Measurements from ENCODE around the gene FGF11.

DNA sequence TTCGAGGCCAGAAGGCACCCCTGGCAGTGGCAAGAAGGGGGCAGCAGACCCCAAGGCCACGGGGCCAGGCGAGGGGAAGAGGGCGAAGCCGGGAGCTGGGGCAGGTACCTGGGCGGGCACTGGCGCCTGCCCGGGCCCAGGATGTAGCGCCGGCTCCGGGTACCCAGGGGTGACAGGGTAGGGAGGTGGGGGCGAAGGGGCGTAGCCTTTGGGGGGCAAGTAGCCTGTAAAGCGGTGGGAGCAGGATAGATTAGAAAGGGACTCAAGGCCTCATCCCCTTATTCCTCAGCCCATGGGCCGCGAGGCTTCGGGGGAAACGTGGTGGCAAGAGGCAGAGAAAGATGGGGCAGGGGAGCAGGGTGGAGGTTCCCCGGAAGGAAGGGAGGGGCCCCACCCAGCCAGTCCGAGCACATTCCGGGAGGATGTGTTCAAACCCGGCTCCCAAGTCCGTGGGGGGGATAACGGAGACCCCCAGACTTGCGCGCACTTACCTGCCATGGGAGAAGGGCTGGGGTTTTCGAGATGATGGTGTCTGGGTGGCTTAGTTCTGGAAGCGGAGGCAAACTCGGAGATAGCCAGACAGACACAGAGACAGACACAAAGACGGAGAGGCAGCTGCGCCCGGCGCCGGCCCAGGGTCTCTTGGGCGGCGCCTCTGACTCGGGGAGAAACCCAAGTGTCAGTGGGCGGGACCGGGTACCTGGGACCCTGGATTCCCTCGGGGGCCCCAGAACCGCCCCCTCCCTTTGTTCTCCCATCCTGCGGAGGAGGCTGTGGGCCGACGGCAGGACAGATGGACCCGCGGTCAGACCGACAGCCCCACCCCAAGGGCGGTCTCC lies 45.5 kb upstream of the FGF11 start:
- no peak for TF ChIP-seq POLR2A (IDR thresholded peaks at IDR 0.05)
- TF ChIP-seq, protein P1, sequence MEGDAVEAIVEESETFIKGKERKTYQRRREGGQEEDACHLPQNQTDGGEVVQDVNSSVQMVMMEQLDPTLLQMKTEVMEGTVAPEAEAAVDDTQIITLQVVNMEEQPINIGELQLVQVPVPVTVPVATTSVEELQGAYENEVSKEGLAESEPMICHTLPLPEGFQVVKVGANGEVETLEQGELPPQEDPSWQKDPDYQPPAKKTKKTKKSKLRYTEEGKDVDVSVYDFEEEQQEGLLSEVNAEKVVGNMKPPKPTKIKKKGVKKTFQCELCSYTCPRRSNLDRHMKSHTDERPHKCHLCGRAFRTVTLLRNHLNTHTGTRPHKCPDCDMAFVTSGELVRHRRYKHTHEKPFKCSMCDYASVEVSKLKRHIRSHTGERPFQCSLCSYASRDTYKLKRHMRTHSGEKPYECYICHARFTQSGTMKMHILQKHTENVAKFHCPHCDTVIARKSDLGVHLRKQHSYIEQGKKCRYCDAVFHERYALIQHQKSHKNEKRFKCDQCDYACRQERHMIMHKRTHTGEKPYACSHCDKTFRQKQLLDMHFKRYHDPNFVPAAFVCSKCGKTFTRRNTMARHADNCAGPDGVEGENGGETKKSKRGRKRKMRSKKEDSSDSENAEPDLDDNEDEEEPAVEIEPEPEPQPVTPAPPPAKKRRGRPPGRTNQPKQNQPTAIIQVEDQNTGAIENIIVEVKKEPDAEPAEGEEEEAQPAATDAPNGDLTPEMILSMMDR (IDR thresholded peaks at IDR 0.05): no peak
